Heart left ventricle (tissue), 16 donors: ENCODE results near the gene CTNNA1. TPM values are rescaled to one million over a fixed set of nuclear protein-coding genes. Genes with fewer than 3 reads are reported as not detected.

Experiments
- ATAC-seq, 4 donors: fragments of 200-7000 bp; cut with Tn5 transposase; one replicate each; pipeline ENCODE4 v1.9.1; 2020 to 2022; ENCODE audit warnings: moderate library complexity in 4 of 4, mild to moderate bottlenecking in 3 of 4, moderate number of reproducible peaks in 1 of 4
- DNase-seq, 5 donors: peaks; one replicate each; pipeline ENCODE4 v3.0.0-alpha.2; 2020
- H3K27ac ChIP-seq, 12 donors: fragments of 200-600 bp; sonication (generic) in 4 of 12; one replicate each; pipeline versions ENCODE4 v1.5.0 to v1.8.0; 2016 to 2022; ENCODE audit warnings: mild to moderate bottlenecking in 2 of 12
- H3K27me3 ChIP-seq, 9 donors: fragments of 200-600 bp; sonication (generic) in 2 of 9; one replicate each; pipeline versions ENCODE4 v1.5.1 to v1.8.0; 2016 to 2022; ENCODE audit warnings: mild to moderate bottlenecking in 3 of 9
- H3K36me3 ChIP-seq, 9 donors: fragments of 200-600 bp; sonication (generic) in 2 of 9; one replicate each; pipeline versions ENCODE4 v1.5.0 to v1.8.0; 2018 to 2022; ENCODE audit warnings: mild to moderate bottlenecking in 2 of 9
- H3K4me1 ChIP-seq, 12 donors: fragments of 200-600 bp; sonication (generic) in 4 of 12; one replicate each; pipeline versions ENCODE4 v1.5.0 to v1.8.0; 2016 to 2022; ENCODE audit warnings: mild to moderate bottlenecking in 3 of 12
- H3K4me3 ChIP-seq, 12 donors: fragments of 200-600 bp; sonication (generic) in 4 of 12; one replicate each; pipeline versions ENCODE4 v1.5.0 to v1.8.0; 2017 to 2022; ENCODE audit warnings: mild to moderate bottlenecking in 9 of 12, moderate library complexity in 4 of 12
- H3K9me3 ChIP-seq, 12 donors: fragments of 200-600 bp; sonication (generic) in 4 of 12; one replicate each; pipeline versions ENCODE4 v1.5.0 to v1.8.0; 2016 to 2022; ENCODE audit warnings: mild to moderate bottlenecking in 1 of 12
- POLR2A ChIP-seq, 2 donors: fragments of 450-650 bp; IDR thresholded peaks; one replicate each; pipeline ENCODE4 v1.6.1; 2017; ENCODE audit warnings: antibody characterized with exemption in 2 of 2, mild to moderate bottlenecking in 2 of 2, moderate library complexity in 2 of 2
- WGBS, 4 donors: extraction: QIAGEN DNeasy Blood & Tissue Kit in 2 of 4; methylation state at CpG; one replicate each; pipeline versions ENCODE4 v1.1.5 to v1.1.7; 2013 to 2018; 5-methylcytosine and 5-hydroxymethylcytosine counted together
- intact Hi-C, 10 donors: fragments of 100-400 bp; cut with DNase I; formaldehyde crosslinking; loops; one replicate each; pipeline versions ENCODE4 v1.11.1 to v1.14.2; 2022
- polyA plus RNA-seq, 2 donors: library from polyadenylated mRNA; stranded (reverse); fragments of 200-250 nt; gene quantifications; one replicate each; pipeline ENCODE4 v1.2.3, GENCODE V29; 2013
- total RNA-seq, 9 donors: library from RNA; depleted of rRNA in 2 of 9; stranded (reverse); fragments of >200 nt in 2 of 9; fragmentation: NEBNext Ultra II Directional in 3 of 9; extraction: Animal tissue kit (Norgen Biotek cat#: 25700) in 3 of 9; gene quantifications; one replicate each; pipeline versions ENCODE4 v1.1.0 to v1.2.4, GENCODE V29; 2016 to 2023
- TF ChIP-seq, protein P1 (sequence below), 12 donors: fragments of 200-600 bp; sonication (generic) in 4 of 12; IDR thresholded peaks; one replicate each; pipeline versions ENCODE4 v1.5.0 to v1.8.0; 2018 to 2022; ENCODE audit warnings: antibody characterized with exemption in 12 of 12, mild to moderate bottlenecking in 5 of 12
- donor health status: ischemic (EF 13 %, LVEDD 7.1; RV severe dilation, severe dysfunction).
- donor health status: healthy with polysubstance abuse.
- donor health status: DM: no; HTN: yes; CAD: no.
- donor health status: DM: no; HTN: no; CAD: no.
- donor health status: ischemic (EF 25% LVEDD 6.9; RV normal size, moderate dysfunction).
- donor health status: ischemic (EF 25% LVEDD 5.7; RV mildly dilated, moderate dysfunction).
- donor health status: healthy.
- donor health status: DM: yes; HTN: yes; CAD: no.
- donor health status: ischemic (EF 35%, LVEDD 5.7; RV mildly dilated, moderate dysfunction).
- donor health status: nonischemic (EF 11% LVEDD 7.7; RV severe dilation, severe dysfunction).
- donor health status: DM: yes; HTN: yes; CAD: no.
- donor health status: PGD.
- donor health status: ischemic (EF 29% LVEDD 5.4; RV normal size, mild dysfunction).
- donor health status: nonischemic (EF 23%, LVEDD 6.1; RV moderate dilation, normal function).

Gene CTNNA1
- total and polyA plus RNA-seq, 11 donors: 140 to 460 (median 399) TPM

DNA sequence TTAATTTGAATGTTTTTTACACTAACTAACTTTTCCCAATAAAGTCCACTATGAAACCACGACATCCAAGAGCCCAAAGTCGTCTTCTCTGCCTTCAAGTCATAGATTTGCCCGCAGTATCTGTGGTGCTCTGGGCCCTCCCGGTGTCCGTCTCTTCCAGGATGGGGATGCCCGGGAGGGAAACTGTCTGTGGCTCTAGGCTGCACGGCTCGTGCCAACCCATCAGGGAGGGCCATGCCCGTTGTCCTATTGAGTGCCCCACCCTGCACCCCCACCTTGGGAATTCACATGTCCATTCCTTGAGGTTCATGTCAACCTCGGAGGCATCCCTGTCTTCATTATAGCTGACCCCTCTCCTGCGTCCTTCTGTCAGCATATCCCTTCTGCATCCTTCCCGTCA, 181.7 kb downstream of the CTNNA1 start:
- 86 to 90% (median 89%) methylated on average over 12 of the region's 12 CpGs for WGBS, 4 donors
- no peak overlapping the region for H3K4me3 ChIP-seq
- TF ChIP-seq POLR2A (IDR thresholded peaks at IDR 0.05): no peak
- TF ChIP-seq, protein P1, sequence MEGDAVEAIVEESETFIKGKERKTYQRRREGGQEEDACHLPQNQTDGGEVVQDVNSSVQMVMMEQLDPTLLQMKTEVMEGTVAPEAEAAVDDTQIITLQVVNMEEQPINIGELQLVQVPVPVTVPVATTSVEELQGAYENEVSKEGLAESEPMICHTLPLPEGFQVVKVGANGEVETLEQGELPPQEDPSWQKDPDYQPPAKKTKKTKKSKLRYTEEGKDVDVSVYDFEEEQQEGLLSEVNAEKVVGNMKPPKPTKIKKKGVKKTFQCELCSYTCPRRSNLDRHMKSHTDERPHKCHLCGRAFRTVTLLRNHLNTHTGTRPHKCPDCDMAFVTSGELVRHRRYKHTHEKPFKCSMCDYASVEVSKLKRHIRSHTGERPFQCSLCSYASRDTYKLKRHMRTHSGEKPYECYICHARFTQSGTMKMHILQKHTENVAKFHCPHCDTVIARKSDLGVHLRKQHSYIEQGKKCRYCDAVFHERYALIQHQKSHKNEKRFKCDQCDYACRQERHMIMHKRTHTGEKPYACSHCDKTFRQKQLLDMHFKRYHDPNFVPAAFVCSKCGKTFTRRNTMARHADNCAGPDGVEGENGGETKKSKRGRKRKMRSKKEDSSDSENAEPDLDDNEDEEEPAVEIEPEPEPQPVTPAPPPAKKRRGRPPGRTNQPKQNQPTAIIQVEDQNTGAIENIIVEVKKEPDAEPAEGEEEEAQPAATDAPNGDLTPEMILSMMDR (IDR thresholded peaks at IDR 0.05): no peak
- H3K27ac ChIP-seq: no peak overlapping the region
- H3K4me1 ChIP-seq: peaks cover 0 to 31% (median 12%) of the 10 kb centered on the region in 12 donors
- no peaks in the 10 kb centered on the region for H3K27me3 ChIP-seq
- DNase-seq (no peak), ATAC-seq (no peak)
- no peaks in the 10 kb centered on the region for H3K9me3 ChIP-seq
- intact Hi-C loops: no loop called here
- H3K36me3 ChIP-seq: peaks cover 2 to 66% (median 56%) of the 10 kb centered on the region in 9 donors

DNA sequence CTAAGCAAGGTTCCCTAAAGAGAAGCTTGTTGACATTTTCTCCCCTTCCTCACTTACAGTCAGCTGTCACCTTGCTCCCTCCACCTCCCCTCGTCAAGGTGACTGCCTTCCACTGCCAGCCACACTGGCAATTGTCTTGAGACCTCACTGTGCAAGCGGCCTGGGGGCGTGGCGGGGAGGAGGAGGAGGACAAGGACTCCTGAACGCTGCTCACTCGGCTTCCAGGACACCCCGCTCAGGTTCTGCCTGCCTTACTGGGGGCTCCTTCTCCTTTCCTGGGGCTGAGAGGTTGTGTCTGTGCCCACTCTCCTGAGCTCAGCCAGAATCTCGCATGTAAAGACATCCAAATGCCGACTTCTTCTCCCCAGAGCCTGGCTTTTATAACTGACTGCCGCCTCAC, 182.2 kb downstream of the CTNNA1 start:
- DNase-seq: no peak
- Histone ChIP-seq H3K36me3 (peaks cover 2 to 61% (median 51%) of the 10 kb centered on the region in 9 donors), H3K4me1 (peaks cover 0 to 26% (median 11%) of the 10 kb centered on the region in 12 donors), H3K27ac (peak overlapping the region in 2 of 12 donors; percentile 21 to 71), H3K27me3 (no peaks in the 10 kb centered on the region), H3K9me3 (no peaks in the 10 kb centered on the region), H3K4me3 (no peak overlapping the region)
- 82 to 88% (median 85%) methylated on average over 10 of the region's 10 CpGs for WGBS, 4 donors
- no peak for TF ChIP-seq POLR2A (IDR thresholded peaks at IDR 0.05)
- TF ChIP-seq, protein P1 (IDR thresholded peaks at IDR 0.05): no peak
- ATAC-seq: no peak
- intact Hi-C loops: no loop called here

DNA sequence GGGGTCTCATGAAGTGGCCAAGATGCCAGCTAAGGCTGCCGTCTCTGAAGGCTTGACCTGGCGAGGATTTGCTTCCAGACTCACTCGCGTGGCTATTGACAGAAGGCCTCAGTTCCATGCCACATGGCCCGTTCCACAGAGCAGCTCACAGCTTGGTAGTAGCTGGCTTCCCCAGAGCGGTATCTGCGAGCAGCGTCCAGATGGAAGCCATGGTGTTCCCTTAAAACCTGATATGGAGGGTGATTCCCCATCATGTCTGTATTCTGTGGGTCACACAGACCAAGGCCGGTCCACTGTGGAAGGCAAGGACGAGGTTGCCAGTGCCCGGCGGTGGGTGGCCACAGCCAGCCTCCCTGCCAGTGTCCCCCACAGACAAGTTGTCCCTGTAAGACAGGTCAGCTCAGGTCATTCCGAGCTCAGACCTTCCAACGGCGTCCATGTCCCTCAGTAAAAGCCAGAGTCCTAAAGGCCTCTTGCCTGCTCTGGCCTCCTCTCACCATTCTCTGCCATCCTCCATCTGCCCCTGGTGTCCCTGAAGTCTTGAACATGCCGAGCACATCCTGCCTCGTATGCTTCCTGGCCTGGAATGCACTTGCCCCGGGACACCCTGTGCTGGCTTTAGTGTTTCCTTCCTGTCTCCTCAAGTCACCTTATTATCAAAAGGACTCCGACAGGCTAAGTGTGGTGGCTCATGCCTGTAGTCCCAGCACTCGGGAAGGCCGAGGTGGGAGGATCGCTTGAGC, 183.2 kb downstream of the CTNNA1 start:
- 63 to 77% (median 70%) methylated on average over 16 to 22 of the region's 22 CpGs for WGBS, 4 donors
- Histone ChIP-seq H3K4me3 (no peak overlapping the region), H3K27ac (peak overlapping the region in 10 of 12 donors; percentile 12 to 71 (median 35)), H3K4me1 (peaks cover 0 to 26% (median 11%) of the 10 kb centered on the region in 12 donors), H3K27me3 (no peaks in the 10 kb centered on the region), H3K36me3 (peaks cover 2 to 52% (median 42%) of the 10 kb centered on the region in 9 donors), H3K9me3 (no peaks in the 10 kb centered on the region)
- peak in 1 of 5 donors; percentile 39 for DNase-seq
- ATAC-seq: peak; percentile 51 to 70 (median 58)
- TF ChIP-seq, protein P1 (IDR thresholded peaks at IDR 0.05): no peak
- no peak for TF ChIP-seq POLR2A (IDR thresholded peaks at IDR 0.05)
- intact Hi-C loops: no loop called here

DNA sequence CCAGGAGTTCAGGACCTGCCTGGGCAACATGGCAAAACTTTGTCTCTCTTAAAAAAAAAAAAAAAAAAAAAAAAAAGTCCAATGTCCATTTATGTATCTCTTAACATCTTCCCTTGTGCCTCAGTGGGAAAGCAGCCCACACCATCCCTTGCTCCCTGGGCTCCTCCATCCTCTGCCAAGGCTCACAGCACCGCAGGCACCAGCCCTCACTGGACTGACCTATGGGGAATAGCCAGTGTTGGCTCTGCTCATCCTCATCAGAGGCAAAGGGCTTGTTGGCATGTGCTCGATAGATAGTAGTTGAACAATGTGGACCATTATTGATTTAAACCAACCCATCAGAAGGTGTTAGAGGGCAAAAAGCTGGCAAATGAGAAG, 183.7 kb downstream of the CTNNA1 start:
- peak overlapping the region in 10 of 12 donors; percentile 13 to 71 (median 26) for H3K27ac ChIP-seq
- H3K4me3 ChIP-seq: no peak overlapping the region
- no peaks in the 10 kb centered on the region for H3K27me3 ChIP-seq
- peaks cover 2 to 46% (median 36%) of the 10 kb centered on the region in 9 donors for H3K36me3 ChIP-seq
- ATAC-seq: peak; percentile 7 to 34 (median 20)
- TF ChIP-seq POLR2A (IDR thresholded peaks at IDR 0.05): no peak
- TF ChIP-seq, protein P1 (IDR thresholded peaks at IDR 0.05): no peak
- H3K4me1 ChIP-seq: peaks cover 0 to 28% (median 11%) of the 10 kb centered on the region in 12 donors
- no peaks in the 10 kb centered on the region for H3K9me3 ChIP-seq
- intact Hi-C loops: no loop called here
- DNase-seq: peak in 1 of 5 donors; percentile 28
- WGBS, 4 donors: 40 to 89% (median 74%) methylated on average over 2 of the region's 2 CpGs
